ENCODE data around the gene ITPA.

DNA sequence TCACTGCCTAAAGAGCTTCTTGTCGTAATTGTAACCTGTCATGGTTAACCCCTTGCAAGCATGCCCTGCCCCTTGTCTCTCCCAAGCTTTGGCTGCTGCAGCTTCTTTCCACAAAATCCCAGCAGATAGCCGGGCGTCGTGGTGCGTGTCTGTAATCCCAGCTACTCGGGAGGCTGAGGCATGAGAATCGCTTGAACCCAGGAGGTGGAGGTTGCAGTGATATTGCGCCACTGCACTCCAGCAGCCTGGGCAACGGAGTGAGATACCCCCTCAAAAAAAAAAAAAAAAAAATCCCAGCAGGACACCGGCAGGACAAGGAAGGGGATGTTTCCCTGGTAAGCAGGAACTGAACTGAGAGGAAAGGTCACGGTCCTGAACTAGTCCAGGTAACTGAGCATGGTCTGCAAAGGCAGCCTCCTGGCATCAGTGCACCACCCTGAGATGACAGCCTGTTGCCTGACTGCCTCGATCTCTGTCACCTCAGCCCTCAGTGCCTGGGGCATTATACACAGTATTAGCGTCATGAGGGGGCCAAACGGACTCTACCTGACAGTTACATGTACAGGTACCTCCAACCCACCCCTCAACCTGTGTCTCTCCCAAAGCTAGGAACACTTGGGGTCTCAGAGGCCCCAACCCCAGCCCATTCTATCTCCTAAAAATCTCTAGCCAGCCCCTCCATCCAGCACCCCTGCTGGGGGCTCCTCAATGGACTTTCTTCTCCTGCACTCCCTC is 37.7 kb upstream of the ITPA start:
- no peak for TF ChIP-seq POLR2A (IDR thresholded peaks at IDR 0.05)
- TF ChIP-seq, protein P1, sequence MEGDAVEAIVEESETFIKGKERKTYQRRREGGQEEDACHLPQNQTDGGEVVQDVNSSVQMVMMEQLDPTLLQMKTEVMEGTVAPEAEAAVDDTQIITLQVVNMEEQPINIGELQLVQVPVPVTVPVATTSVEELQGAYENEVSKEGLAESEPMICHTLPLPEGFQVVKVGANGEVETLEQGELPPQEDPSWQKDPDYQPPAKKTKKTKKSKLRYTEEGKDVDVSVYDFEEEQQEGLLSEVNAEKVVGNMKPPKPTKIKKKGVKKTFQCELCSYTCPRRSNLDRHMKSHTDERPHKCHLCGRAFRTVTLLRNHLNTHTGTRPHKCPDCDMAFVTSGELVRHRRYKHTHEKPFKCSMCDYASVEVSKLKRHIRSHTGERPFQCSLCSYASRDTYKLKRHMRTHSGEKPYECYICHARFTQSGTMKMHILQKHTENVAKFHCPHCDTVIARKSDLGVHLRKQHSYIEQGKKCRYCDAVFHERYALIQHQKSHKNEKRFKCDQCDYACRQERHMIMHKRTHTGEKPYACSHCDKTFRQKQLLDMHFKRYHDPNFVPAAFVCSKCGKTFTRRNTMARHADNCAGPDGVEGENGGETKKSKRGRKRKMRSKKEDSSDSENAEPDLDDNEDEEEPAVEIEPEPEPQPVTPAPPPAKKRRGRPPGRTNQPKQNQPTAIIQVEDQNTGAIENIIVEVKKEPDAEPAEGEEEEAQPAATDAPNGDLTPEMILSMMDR (IDR thresholded peaks at IDR 0.05) = no peak

Measured in body of pancreas (tissue), 4 donors.